ENCODE measurements around the gene ASB15.

The ASB15 gene

DNA sequence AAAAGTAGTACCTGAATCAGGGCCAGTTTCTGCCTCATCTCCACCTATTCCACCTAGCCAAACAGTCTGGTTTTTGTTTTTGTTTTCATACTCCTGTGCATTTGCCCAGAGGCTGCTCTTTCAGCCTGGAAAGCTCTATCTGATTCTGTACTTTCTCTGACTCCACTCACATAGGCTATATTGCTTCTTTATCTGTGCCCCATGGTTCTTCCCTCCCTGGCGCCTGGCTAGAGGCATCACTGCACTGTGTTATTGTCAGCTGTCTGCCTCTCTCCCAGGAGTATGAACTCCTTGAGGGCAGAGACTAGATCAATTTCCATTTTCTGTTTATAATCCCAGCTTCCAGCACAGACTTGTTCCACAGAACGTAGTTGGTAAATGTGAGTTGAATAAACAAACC is 49.0 kb downstream of the ASB15 start:
- Histone ChIP-seq H3K9me3 (ENCODE audit: control insufficient read depth, low read length) (no peaks in the 10 kb centered on the region), H3K18ac (ENCODE audit: low read depth in 1 of 2, low read length in 2 of 2) (no peak overlapping the region), H2AFZ (ENCODE audit: low read depth, low read length) (peak overlapping the region; percentile 69), H3K9ac (ENCODE audit: low read length) (no peak overlapping the region), H2BK5ac (ENCODE audit: low read depth, low read length, poor library complexity, severe bottlenecking) (no peak overlapping the region), H3K79me1 (replicated peaks; ENCODE audit: low read length, poor library complexity, severe bottlenecking) (no peaks in the 10 kb centered on the region), H3K23ac (ENCODE audit: low read length in 2 of 2) (no peak overlapping the region), H2BK120ac (ENCODE audit: low read depth, low read length) (no peak overlapping the region), H3K4me1 (ENCODE audit: control insufficient read depth, insufficient read depth, low read depth, low read length) (no peaks in the 10 kb centered on the region), H3K27ac (ENCODE audit: low read length, poor library complexity, severe bottlenecking) (no peak overlapping the region), H4K91ac (ENCODE audit: low read length) (no peak overlapping the region), H2BK12ac (ENCODE audit: low read length in 2 of 2) (peak overlapping the region in 1 of 2 experiments; percentile 89), H2BK15ac (ENCODE audit: low read depth, poor library complexity, severe bottlenecking) (no peak overlapping the region), H3K4me2 (ENCODE audit: low read length, poor library complexity, severe bottlenecking) (no peak overlapping the region), H2AK5ac (ENCODE audit: low read length, severe bottlenecking) (no peak overlapping the region), H3K36me3 (ENCODE audit: control insufficient read depth in 1 of 2, insufficient read depth in 2 of 2, low read depth in 1 of 2, low read length in 2 of 2) (no peaks in the 10 kb centered on the region), H3K14ac (ENCODE audit: low read length in 2 of 2) (no peak overlapping the region), H4K8ac (ENCODE audit: low read length) (peak overlapping the region; percentile 69), H3K4me3 (ENCODE audit: insufficient read depth in 1 of 2, low read depth in 1 of 2, low read length in 2 of 2) (no peak overlapping the region), H3K27me3 (ENCODE audit: control insufficient read depth in 1 of 2, insufficient read depth in 1 of 2, low read length in 2 of 2) (no peaks in the 10 kb centered on the region), H3K4ac (ENCODE audit: low read depth in 1 of 2, low read length in 2 of 2) (peak overlapping the region in 1 of 2 experiments; percentile 4)
- no peak for DNase-seq
- 82% methylated on average over 1 of the region's 2 CpGs for WGBS

DNA sequence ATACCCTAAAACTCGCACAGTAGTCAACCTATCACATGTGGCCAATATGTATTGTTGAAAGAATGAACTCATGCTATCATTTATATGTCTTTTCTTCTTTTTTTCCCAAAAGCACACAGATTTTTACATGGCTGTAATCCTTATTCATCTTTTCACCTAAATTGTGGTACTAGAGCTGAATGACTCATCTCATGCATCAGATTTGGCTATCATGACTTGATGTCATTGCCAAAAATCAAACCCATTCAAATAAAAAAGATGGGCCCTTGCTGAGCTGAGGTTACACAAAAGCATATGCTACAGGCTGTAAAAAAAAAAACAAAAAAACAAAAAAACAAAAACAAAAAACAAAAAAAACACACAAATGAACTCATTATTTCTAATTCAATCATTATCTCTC is 50.8 kb downstream of the ASB15 start:
- Histone ChIP-seq H4K8ac (ENCODE audit: low read length) (no peak overlapping the region), H3K79me1 (replicated peaks; ENCODE audit: low read length, poor library complexity, severe bottlenecking) (no peaks in the 10 kb centered on the region), H3K9me3 (ENCODE audit: control insufficient read depth, low read length) (no peaks in the 10 kb centered on the region), H2AK5ac (ENCODE audit: low read length, severe bottlenecking) (no peak overlapping the region), H3K4me2 (ENCODE audit: low read length, poor library complexity, severe bottlenecking) (no peak overlapping the region), H3K23ac (ENCODE audit: low read length in 2 of 2) (no peak overlapping the region), H3K4me1 (ENCODE audit: control insufficient read depth, insufficient read depth, low read depth, low read length) (peaks cover 3% of the 10 kb centered on the region), H2BK15ac (ENCODE audit: low read depth, poor library complexity, severe bottlenecking) (no peak overlapping the region), H3K4ac (ENCODE audit: low read depth in 1 of 2, low read length in 2 of 2) (no peak overlapping the region), H2BK5ac (ENCODE audit: low read depth, low read length, poor library complexity, severe bottlenecking) (no peak overlapping the region), H3K36me3 (ENCODE audit: control insufficient read depth in 1 of 2, insufficient read depth in 2 of 2, low read depth in 1 of 2, low read length in 2 of 2) (no peaks in the 10 kb centered on the region), H2AFZ (ENCODE audit: low read depth, low read length) (no peak overlapping the region), H3K27ac (ENCODE audit: low read length, poor library complexity, severe bottlenecking) (no peak overlapping the region), H3K18ac (ENCODE audit: low read depth in 1 of 2, low read length in 2 of 2) (no peak overlapping the region), H3K4me3 (ENCODE audit: insufficient read depth in 1 of 2, low read depth in 1 of 2, low read length in 2 of 2) (no peak overlapping the region), H2BK120ac (ENCODE audit: low read depth, low read length) (no peak overlapping the region), H2BK12ac (ENCODE audit: low read length in 2 of 2) (no peak overlapping the region), H3K9ac (ENCODE audit: low read length) (no peak overlapping the region), H4K91ac (ENCODE audit: low read length) (no peak overlapping the region), H3K14ac (ENCODE audit: low read length in 2 of 2) (no peak overlapping the region), H3K27me3 (ENCODE audit: control insufficient read depth in 1 of 2, insufficient read depth in 1 of 2, low read length in 2 of 2) (no peaks in the 10 kb centered on the region)
- no peak for DNase-seq
- no CpG with 5 or more reads among the region's 1 CpG for WGBS

DNA sequence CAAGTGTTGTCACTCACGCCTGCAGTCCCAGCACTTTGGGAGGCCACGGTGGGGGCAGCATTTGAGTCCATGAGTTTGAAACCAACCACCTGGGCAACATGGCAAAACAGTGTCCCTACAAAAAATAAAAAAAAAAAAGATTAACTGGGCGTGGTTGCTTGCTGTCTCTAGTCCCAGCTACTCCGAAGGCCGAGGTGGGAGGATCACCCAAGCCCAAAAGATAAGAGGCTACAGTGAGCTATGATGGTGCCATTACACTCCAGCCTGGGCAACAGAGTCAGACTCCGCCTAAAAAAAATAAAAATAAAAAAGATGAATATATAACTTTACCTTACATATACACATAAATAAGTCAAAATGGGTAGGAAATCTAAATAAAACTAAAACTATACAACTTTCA is 51.5 kb downstream of the ASB15 start:
- Histone ChIP-seq H2BK12ac (ENCODE audit: low read length in 2 of 2) (no peak overlapping the region), H3K4me3 (ENCODE audit: insufficient read depth in 1 of 2, low read depth in 1 of 2, low read length in 2 of 2) (no peak overlapping the region), H2AK5ac (ENCODE audit: low read length, severe bottlenecking) (no peak overlapping the region), H3K36me3 (ENCODE audit: control insufficient read depth in 1 of 2, insufficient read depth in 2 of 2, low read depth in 1 of 2, low read length in 2 of 2) (no peaks in the 10 kb centered on the region), H3K23ac (ENCODE audit: low read length in 2 of 2) (no peak overlapping the region), H3K79me1 (replicated peaks; ENCODE audit: low read length, poor library complexity, severe bottlenecking) (no peaks in the 10 kb centered on the region), H3K4me2 (ENCODE audit: low read length, poor library complexity, severe bottlenecking) (no peak overlapping the region), H3K4me1 (ENCODE audit: control insufficient read depth, insufficient read depth, low read depth, low read length) (peaks cover 3% of the 10 kb centered on the region), H4K91ac (ENCODE audit: low read length) (no peak overlapping the region), H2AFZ (ENCODE audit: low read depth, low read length) (no peak overlapping the region), H3K14ac (ENCODE audit: low read length in 2 of 2) (no peak overlapping the region), H3K9ac (ENCODE audit: low read length) (no peak overlapping the region), H3K9me3 (ENCODE audit: control insufficient read depth, low read length) (no peaks in the 10 kb centered on the region), H3K18ac (ENCODE audit: low read depth in 1 of 2, low read length in 2 of 2) (no peak overlapping the region), H3K27me3 (ENCODE audit: control insufficient read depth in 1 of 2, insufficient read depth in 1 of 2, low read length in 2 of 2) (no peaks in the 10 kb centered on the region), H3K4ac (ENCODE audit: low read depth in 1 of 2, low read length in 2 of 2) (no peak overlapping the region), H2BK5ac (ENCODE audit: low read depth, low read length, poor library complexity, severe bottlenecking) (no peak overlapping the region), H4K8ac (ENCODE audit: low read length) (no peak overlapping the region), H3K27ac (ENCODE audit: low read length, poor library complexity, severe bottlenecking) (no peak overlapping the region), H2BK15ac (ENCODE audit: low read depth, poor library complexity, severe bottlenecking) (no peak overlapping the region), H2BK120ac (ENCODE audit: low read depth, low read length) (no peak overlapping the region)
- 86% methylated on average over 5 of the region's 6 CpGs for WGBS
- DNase-seq, result no peak

DNA sequence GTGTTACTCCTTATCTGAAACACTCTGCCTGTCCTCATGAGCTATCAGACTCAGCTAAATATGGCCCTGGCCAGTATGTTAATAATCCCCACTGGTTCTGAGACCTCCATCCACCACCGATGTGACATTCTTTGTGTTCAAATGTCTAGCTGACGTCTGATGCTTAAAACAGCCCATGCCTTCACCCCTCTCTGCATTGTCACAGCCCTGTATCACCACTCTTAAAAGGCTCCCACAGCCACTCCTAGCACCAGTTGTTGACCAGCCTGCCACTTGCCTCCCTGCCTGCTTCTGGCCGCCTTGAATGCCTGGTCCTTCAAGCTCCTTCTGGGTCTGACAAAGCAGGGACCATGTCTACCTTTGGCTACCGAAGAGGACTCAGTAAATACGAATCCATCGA is 54.0 kb downstream of the ASB15 start, which contains the start of gene LMOD2:
Gene LMOD2, plus strand, starts transcription at position 253 of the 400 bp plus-strand sequence. Its CDS starts 98 bp downstream, at position 351.
- Histone ChIP-seq H3K36me3 (ENCODE audit: control insufficient read depth in 1 of 2, insufficient read depth in 2 of 2, low read depth in 1 of 2, low read length in 2 of 2) (no peaks in the 10 kb centered on the region), H3K23ac (ENCODE audit: low read length in 2 of 2) (no peak within 1 kb of the TSS), H3K4ac (ENCODE audit: low read depth in 1 of 2, low read length in 2 of 2) (no peak within 1 kb of the TSS), H3K9ac (ENCODE audit: low read length) (no peak within 1 kb of the TSS), H3K4me2 (ENCODE audit: low read length, poor library complexity, severe bottlenecking) (no peak within 1 kb of the TSS), H2BK120ac (ENCODE audit: low read depth, low read length) (no peak within 1 kb of the TSS), H3K4me3 (ENCODE audit: insufficient read depth in 1 of 2, low read depth in 1 of 2, low read length in 2 of 2) (no peak within 1 kb of the TSS), H3K27ac (ENCODE audit: low read length, poor library complexity, severe bottlenecking) (no peak within 1 kb of the TSS), H3K27me3 (ENCODE audit: control insufficient read depth in 1 of 2, insufficient read depth in 1 of 2, low read length in 2 of 2) (no peaks in the 10 kb centered on the region), H2BK5ac (ENCODE audit: low read depth, low read length, poor library complexity, severe bottlenecking) (no peak within 1 kb of the TSS), H2AFZ (ENCODE audit: low read depth, low read length) (peak within 1 kb of the TSS; percentile 51), H2BK15ac (ENCODE audit: low read depth, poor library complexity, severe bottlenecking) (no peak within 1 kb of the TSS), H3K18ac (ENCODE audit: low read depth in 1 of 2, low read length in 2 of 2) (no peak within 1 kb of the TSS), H4K8ac (ENCODE audit: low read length) (no peak within 1 kb of the TSS), H2BK12ac (ENCODE audit: low read length in 2 of 2) (no peak within 1 kb of the TSS), H3K14ac (ENCODE audit: low read length in 2 of 2) (peak within 1 kb of the TSS in 1 of 2 experiments; percentile 89), H3K4me1 (ENCODE audit: control insufficient read depth, insufficient read depth, low read depth, low read length) (peaks cover 3% of the 10 kb centered on the region), H3K79me1 (replicated peaks; ENCODE audit: low read length, poor library complexity, severe bottlenecking) (no peaks in the 10 kb centered on the region), H2AK5ac (ENCODE audit: low read length, severe bottlenecking) (no peak within 1 kb of the TSS), H4K91ac (ENCODE audit: low read length) (peak within 1 kb of the TSS; percentile 27), H3K9me3 (ENCODE audit: control insufficient read depth, low read length) (no peaks in the 10 kb centered on the region)
- no peak for DNase-seq
- 87% methylated on average over 6 of the region's 6 CpGs for WGBS
